ENCODE data around the gene AGO4.

GRCh38 chr1:35876988-35877387 lies 69.2 kb downstream of the AGO4 start:
- no peak for TF ChIP-seq CTCF (IDR thresholded peaks at IDR 0.05; ENCODE audit: poor library complexity)
- no peak for TF ChIP-seq EZH2phosphoT487 (IDR thresholded peaks at IDR 0.05; ENCODE audit: low read depth, severe bottlenecking, unreplicated experiment)
- no peak for TF ChIP-seq EZH2 (IDR thresholded peaks at IDR 0.05; ENCODE audit: borderline replicate concordance)

Data from hepatocyte (in vitro differentiated cells).